ENCODE results near the gene DNAL1.
A peak's percentile ranks its signal among the peaks of the same experiment; 100 is the strongest.
"Not testable (repeated sequence)": the region's sequence is repeated elsewhere in the genome, so short reads cannot be mapped to it uniquely, and the experiment has no call there.

The DNAL1 gene, protein sequence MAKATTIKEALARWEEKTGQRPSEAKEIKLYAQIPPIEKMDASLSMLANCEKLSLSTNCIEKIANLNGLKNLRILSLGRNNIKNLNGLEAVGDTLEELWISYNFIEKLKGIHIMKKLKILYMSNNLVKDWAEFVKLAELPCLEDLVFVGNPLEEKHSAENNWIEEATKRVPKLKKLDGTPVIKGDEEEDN

DNA sequence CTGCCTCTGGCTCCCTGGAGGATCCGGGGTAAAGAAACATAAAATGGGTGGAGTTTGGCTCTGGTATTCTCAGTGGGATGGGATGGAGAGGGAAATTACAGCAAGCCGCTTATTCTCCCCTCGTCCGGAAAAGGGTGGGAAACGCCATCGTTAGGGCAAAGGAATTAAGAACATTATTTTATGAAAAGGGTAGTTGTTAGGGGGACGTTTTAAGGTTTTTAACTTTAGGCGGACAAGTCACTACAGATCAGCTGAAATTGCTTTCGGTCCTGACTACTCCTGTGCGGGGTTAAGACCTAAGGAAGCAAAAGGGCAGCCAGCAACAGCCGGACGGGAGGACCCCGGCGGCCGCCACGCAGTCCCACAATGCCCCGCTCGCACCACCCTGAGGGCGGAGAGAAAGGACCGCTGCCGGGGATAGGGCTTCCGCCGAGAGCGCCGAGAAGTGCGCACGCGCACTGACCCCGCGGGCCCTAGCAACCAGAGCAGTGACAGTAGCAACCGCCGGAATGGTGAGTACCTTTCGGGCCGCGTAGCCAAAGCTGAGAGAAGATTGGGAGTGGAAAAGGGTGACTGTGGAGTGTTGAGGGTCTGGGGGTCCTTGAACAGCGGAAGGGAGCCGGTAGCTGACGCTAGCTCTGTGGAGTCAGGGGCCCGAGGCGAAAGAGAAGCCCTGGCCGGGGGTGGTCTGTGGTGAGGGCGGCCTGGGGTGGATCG, at the start of gene DNAL1:
DNAL1 (plus strand) TSS at position 456 of the 717 bp plus-strand sequence; CDS start at position 510, 54 bp downstream.
- DNase-seq, result peak; percentile 90

DNA sequence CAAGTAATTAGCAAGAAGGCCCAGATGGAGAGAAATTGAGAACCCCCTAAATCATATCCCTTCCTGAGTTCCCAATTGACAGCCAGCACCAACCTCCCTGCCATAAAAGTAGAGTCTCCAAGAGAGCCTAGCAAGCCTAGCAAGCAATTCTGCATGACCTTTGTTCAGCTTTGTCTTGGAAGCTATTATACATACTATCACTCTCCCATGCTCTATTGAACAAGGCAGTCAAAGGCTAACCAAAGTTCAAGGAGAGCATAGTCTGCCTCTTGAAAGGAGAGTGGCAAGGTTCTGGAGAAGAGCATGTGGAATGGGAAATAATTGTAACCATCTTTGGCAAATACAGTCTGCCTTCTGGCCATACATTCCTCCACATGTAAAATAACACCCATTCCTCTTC, 45.3 kb upstream of the DNAL1 start:
- DNase-seq, result no peak

DNA sequence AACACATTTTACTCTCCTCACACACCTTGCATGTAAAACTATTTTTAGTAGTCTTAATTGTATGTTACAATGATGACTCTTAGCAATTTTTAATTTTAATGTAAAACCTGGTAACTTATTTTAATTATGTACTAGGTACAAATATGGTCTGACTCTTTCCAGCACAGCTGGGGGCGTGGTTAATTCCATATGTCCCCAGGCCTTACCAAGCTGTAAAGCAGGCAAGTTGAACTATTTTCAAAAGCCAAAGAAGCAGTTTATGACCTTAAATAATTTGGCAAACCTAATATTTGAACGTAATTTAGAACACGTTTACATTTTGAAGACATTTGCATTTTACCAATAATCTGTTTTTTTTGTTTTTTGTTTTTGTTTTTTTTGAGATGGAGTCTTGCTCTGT, 41.8 kb upstream of the DNAL1 start:
- no peak for DNase-seq

GRCh38 chr14:73606271-73606670, 38.5 kb upstream of the DNAL1 start:
- no peak for DNase-seq

DNA sequence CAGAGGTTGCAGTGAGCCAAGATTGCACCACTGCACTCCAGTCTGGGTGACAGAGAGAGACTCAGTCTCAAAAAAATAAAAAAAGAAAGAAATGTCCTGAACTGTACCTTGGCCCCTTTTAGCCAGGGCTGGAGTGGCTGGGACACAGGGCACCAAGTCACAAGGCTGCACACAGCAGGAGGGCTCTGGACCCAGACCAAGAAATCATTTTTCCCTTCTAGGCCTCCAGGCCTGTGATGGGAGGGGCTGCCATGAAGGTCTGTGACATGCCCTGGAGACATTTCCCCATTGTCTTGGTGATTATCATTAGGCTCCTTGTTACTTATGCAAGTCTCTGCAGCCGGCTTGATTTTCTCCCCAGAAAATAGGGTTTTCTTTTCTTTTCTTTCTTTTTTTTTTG, 37.5 kb upstream of the DNAL1 start:
- DNase-seq, result no peak

DNA sequence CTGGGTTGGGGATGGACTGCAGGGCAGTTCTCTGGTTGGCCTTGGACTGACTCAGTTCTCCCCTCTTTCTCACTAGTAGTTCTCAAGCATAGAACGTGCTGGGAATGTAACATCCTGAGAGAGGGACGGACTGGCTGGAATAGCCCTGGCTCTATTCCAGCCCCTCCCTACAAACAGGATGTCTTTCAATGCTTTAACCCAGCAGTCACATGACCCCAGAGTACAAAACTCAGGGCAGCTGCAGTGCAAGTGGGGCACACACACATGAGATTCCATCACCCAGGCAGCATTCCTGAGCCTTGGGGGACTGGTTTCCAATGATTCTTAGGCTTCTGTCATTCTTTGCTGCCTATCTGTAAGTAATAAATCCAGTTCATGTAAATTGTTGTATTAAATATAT, 34.1 kb upstream of the DNAL1 start:
- no peak for DNase-seq

GRCh38 chr14:73612339-73613045, 32.3 kb upstream of the DNAL1 start, which contains the start of gene ACOT6:
Gene ACOT6, plus strand, starts transcription at chr14:73612517. Its CDS starts 55 bp downstream, at chr14:73612572.
- DNase-seq, result peak; percentile 57

DNA sequence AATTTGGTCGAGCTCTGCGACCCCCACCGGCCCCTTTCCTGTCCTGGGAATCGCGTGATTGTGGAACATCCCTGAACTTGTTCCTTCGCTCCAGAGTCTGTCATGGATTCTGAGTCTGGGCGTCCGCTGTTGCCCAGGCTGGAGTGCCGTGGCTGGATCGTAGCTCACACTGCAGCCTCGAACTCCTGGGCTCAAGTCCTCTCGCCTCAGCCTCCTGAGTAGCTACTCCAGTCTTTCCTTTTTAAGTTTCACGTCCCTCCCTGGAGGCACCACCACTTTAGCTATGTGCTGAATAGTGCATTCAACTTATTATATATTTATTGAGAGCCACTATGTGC, 31.8 kb upstream of the DNAL1 start:
- DNase-seq, result no peak

GRCh38 chr14:73613419-73613963, 31.3 kb upstream of the DNAL1 start:
- DNase-seq, result no peak

GRCh38 chr14:73616831-73617230, 28.0 kb upstream of the DNAL1 start:
- DNase-seq, result no peak

GRCh38 chr14:73619524-73619923, 25.3 kb upstream of the DNAL1 start:
- DNase-seq, result no peak

DNA sequence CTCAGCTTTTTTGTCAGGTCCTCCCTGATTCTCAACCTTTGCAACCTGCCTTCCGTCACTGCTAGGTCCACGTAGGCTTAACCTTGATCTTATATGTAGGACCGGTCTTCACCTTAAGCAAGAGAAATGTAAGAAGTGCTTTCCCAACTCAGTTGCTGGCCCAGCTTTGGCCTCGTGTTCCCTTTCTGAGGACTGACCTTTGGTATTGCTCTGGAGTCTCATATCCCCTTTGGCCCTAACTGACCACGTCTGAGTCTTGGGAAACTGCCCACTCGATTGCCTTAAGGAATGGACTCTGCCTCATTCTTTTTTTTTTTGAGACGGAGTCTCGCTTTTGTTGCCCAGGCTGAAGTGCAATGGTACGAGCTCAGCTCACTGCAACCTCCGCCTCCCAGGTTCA, 24.5 kb upstream of the DNAL1 start:
- no peak for DNase-seq

DNA sequence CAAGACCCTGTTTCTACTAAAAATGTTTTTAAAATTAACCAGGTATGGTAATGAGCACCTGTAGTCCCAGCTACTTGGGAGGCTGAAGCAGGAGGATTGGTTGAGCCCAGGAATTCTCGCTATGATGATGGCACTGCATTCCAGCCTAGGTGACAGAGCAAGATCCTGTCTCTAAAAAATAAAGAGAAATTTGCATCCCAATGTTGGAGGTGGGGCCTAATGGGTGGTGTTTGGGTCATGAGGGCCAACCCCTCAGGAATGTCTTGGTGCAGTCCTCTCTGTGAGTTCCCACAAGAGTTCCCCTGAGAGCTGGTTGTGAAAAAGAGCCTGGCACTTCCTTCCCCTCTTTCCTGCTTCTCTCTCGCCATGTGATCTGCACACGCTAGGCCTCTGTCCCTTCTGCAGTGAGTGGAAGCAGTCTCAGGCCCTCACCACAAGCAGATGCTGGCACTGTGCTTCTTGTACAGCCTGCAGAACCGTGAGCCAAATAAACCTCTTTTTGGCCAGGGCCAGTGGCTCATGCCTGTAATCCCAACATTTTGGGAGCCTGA, 21.2 kb upstream of the DNAL1 start:
- DNase-seq, result no peak

DNA sequence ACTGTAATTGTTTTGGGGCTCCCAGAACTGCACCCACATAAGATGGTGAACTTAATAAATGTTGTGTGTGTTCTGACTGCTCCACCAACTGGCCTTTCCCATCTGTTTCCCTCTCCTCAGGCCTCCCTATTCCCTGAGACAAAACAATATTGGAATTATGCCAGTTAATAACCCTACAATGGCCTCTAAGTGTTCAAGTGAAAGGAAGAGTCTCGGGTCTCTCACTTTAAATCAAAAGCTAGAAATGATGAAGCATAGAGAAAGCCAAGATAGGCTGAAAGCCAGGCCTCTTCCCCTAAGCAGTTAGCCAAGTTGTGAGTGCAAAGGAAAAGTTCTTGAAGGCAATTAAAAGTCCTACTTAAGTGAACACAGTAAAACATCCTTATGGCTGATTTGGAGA, 19.1 kb upstream of the DNAL1 start:
- no peak for DNase-seq

DNA sequence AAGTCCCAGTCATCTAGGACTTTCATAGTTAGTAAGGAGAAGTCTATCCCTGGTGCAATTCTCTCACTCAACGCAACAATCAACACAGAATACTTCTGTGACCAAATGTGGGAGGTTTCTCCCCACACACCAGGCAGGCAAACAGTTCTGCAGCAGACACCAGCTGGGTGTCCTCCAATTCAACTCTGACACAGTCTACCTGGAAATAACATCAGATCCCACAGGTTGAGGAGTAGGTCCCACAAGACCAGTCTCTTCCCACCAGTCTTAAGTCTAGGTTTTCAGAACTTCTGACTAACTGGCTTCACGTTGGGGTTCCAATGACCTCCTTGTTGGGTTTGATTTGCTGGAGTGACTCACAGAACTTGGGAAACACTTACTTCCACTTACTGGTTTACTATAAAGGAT, 17.6 kb upstream of the DNAL1 start:
- DNase-seq, result no peak

DNA sequence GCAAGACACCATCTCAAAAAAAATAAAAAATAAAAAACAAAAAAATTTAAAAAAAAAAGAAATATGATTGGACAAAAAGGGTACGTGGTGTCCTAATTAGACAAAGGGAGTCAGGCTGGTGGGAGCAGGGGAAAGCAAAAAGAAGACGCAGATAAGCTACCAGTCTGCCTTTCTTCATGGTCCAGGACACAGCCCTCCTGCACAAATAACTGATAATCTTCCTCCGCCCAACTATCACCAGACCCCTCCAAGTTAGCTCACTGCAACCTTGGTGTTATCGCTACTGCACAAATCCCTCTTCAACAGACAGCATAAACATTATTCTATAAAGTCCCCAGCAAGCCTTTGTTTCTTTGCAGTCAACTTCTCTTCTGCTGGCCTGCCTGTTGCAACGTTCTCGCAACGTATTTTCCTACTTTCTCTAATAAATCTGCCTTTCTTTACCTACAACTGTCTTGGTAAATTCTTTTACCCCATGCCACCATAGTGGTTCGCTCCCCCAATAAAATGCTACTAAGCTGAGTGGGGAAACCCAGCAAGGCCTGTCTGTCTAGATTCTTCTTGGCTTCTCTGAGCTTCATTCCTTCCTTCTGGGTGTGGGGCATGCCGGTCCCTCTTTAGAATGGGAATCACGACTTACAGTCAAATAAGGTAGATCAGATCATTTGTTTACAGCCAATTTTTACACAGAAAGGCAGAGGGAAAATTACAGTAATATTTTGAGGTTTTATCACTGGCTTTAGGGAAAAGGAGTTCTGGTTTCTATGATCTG, 14.6 kb upstream of the DNAL1 start:
- no peak for DNase-seq

- peak; percentile 61 for DNase-seq
Observed at GRCh38 chr14:73633116-73634010, 11.4 kb upstream of the DNAL1 start.

GRCh38 chr14:73634011-73634833, 10.6 kb upstream of the DNAL1 start:
- peak; percentile 43 for DNase-seq

DNA sequence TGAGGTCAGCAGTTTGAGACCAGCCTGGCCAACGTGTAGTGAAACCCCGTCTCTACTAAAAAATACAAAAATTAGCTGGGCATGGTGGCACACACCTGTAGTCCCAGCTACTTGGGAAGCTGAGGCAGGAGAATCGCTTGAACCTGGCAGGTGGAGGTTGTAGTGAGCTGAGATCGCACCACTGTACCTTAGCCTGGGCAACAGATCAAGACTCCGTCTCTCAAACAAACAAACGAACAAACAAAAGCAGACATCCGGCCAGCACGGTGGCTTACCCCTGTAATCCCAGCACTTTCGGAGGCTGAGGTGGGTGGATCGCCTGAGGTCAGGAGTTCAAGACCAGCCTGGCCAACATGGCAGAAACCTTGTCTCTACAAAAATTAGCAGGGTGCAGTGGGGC, 8.4 kb upstream of the DNAL1 start:
- not testable (repeated sequence) for DNase-seq

DNA sequence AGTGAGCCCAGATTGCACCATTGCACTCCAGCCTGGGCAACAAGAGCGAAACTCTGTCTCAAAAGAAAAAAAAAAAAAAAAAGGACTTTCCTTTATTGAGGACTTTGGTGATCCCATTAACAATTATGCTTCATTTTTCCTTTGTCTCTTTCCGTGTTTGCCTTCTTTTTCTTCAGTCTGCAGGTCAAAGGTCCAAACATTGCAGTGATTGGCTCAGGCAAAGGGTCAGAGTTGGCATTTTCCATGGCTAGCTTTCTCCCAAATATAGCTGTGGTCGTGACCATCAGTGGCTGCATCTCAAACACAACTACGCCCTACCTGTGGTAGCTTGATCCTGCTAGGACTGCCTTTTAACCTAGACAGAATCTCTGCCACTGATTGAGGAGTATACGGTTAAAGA, 7.0 kb upstream of the DNAL1 start:
- no peak for DNase-seq
